ENCODE measurements around the gene CFAP74.

The CFAP74 gene

DNA sequence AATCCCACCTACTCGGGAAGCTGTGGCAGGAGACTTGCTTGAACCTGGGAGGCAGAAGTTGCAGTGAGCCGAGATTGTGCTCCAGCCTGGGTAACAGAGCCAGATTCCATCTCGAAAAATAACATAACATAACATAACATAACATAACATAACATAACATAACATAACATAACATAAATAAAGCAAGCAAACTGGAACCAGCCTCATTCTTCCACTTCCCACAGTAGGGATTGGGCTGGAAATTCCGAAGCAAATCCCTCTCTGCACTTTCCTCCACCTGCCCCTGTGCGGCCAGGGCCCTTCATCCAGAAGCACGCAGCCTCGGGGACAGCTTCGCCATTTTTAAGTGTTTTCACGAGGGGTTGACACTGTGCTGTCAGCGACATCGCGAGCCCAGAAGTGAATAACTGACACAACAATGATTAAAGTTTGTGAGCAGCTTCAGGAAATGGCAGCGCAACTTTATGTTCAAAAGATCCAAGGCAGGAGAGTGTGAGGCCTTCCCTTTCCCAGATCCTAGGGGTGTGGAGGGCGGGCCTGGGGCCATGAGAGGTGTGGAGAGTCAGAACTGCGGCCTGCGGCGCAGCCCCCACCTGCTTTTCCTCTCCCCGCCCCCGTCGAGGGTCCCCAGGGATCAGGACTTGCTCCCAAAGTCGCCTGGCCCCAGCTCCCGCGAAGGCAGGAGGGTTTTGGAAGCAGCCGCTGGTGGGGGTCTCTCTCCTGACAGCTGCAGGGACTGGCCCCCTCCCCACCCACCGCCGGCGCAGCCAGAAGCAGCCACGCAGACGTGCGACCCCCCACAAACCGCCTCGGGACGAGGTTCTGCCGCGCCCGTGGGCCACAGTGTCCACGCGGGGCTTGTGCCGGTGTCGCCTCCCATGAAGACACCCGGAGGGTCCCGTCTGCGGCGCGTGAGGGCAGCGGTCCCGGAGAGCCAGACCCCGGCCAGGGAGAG is 14.9 kb upstream of the CFAP74 start:
- DNase-seq: no peak

GRCh38 chr1:2016123-2016522 is 12.5 kb upstream of the CFAP74 start:
- no peak for DNase-seq

- no peak for DNase-seq
Observed at GRCh38 chr1:2014741-2015735, 11.5 kb upstream of the CFAP74 start.

DNA sequence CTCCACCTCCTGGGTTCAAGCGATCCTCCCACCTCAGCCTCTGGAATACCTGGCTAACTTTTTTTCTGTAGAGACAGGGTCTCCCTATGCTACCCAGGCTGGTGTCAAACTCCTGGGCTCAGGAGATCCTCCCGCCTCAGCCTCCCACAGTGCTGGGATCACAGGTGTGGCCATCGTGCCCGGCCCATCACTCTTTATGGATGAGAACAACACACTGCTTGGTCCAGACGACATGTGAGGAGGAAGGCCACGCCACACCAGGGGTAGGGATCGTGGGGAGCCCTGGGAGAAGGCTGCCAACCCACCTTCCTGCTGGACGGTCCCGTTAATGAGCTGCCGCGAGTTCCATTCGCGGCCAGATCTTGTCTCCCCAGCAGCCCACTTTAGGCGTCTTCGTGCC is 10.6 kb upstream of the CFAP74 start:
- no peak for DNase-seq

DNA sequence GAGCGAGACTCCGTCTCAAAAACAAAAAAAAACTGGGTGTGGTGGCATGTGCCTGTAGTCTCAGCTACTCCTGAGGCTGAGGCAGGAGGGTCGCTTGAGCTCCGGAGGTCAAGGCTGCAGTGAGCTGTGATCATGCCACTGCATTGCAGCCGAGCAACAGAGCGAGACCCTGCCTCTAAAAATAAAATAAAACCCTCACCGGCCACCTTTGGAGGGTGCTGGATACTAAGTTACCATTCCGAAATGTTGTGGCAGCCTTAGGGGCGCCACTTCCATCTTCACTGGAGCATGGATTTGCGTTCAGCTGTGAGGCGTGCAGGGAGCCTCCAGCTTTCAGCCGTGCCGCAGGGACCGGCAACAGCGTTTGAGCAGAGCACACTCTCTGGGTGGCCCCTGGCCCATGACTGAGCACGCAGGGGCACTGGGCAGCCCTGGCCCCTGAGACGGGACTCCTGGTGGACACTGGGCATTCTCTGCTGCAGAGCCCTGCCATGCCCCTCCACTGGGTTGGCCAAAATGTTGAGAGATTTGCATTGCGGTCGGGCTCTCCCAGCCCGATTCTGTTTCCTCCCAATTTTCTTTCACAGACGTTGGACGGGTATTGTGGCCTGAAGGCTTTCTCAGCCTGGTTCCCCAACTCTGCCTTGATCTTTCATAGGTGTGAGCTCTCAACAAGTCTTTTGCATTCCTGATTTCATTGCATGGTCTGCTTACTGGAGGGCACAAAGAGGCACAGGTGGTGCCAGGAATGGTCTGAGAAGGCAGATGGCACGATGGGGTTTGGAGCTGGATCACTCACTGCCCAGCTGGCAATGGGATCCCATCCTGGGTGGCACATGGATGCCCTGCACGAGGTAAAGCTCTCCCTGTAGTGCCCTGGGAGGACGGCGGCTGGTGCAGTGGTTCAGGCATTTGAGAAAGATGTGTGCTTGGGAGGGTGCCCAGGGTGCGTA is 5.8 kb upstream of the CFAP74 start:
- no peak for DNase-seq

GRCh38 chr1:2004856-2005255 is 1.3 kb upstream of the CFAP74 start:
- no peak for DNase-seq

GRCh38 chr1:2001773-2002411 is 1.7 kb downstream of the CFAP74 start:
- DNase-seq: no peak

- DNase-seq: no peak
Observed at GRCh38 chr1:2000850-2001249, 2.7 kb downstream of the CFAP74 start.

DNA sequence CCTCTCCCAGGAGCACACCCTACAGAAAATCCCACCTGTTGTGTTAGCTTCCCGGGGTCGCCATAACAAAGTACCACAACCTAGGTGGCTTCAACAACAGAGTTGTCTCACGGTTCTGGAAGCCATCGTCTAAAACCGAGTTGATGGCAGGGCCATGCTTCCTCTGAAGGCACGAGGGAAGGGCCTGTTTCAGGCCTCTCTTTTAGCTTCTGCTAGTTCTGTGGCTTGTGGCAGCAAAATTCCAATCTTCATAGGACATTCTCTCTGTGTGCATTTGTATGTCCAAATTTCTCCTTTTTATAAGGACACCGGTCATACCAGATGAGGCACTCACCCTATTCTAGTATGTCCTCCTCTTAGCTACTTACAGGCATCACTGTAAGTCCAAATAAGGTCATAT is 3.2 kb downstream of the CFAP74 start:
- DNase-seq: no peak

GRCh38 chr1:1997576-1997975 is 6.0 kb downstream of the CFAP74 start:
- DNase-seq: no peak

GRCh38 chr1:1996207-1996651 is 7.4 kb downstream of the CFAP74 start:
- no peak for DNase-seq

DNA sequence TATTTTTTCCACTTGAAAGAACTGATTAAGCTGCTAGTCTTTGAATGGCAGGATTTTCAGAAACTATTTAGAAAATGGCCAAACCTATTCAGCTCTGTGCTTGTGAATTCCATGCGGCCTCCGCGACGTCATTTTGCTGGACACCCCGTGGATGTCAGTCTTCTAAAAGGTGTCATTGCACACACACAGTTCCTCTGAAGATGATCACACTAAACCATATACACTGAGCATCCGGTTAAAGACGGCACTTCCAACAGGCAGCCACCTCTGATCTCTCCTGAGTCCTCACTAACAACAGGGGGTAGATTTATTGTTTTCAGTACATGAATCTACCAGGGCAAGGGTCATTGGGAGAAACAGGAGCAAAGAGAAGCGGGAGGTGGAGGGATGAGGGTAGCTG is 9.1 kb downstream of the CFAP74 start:
- no peak for DNase-seq

DNA sequence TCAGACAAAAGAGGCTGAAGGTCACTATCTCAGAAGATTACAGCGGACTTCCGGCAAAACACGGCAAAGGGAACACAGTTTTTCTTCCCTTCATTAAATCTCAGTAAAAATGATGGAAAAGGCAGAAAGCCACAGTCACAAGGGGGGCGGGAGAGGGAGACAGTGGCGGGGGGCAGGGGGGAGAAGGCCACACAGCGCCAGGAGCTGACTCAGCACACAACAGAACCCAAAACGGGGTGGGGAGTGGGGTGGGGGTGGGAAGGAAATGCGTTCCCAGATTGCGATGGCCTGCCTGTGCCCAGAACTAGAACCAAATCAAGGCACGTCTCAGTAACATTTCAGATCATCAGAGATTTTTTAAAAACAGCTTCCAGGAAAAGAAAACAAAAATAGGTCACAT is 13.4 kb downstream of the CFAP74 start:
- DNase-seq: no peak

- no peak for DNase-seq
Observed at GRCh38 chr1:1989789-1990188, 13.8 kb downstream of the CFAP74 start.

GRCh38 chr1:1989102-1989542 is 14.5 kb downstream of the CFAP74 start:
- DNase-seq: no peak

GRCh38 chr1:1988061-1988945 is 15.3 kb downstream of the CFAP74 start:
- DNase-seq: no peak

DNA sequence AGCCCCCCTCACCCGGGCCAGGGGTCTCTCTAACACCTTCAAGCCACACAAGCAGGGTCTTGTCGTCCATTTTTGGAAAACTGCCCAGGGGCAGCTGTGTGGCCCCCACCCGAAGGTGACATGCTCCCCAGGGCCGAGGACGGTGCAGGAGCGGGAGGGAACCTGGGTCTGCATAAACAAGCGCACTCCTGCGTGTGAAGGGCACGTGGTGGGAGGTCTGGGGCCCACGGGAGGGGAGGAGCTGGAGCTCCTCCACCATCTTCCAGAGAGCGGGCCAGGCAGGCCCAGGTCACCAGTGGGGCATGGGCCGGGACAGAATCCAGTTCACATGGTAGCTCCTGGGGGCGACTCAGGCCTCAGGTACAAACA is 16.5 kb downstream of the CFAP74 start:
- DNase-seq: no peak

- DNase-seq: no peak
Observed at GRCh38 chr1:1986451-1987141, 17.0 kb downstream of the CFAP74 start.

DNA sequence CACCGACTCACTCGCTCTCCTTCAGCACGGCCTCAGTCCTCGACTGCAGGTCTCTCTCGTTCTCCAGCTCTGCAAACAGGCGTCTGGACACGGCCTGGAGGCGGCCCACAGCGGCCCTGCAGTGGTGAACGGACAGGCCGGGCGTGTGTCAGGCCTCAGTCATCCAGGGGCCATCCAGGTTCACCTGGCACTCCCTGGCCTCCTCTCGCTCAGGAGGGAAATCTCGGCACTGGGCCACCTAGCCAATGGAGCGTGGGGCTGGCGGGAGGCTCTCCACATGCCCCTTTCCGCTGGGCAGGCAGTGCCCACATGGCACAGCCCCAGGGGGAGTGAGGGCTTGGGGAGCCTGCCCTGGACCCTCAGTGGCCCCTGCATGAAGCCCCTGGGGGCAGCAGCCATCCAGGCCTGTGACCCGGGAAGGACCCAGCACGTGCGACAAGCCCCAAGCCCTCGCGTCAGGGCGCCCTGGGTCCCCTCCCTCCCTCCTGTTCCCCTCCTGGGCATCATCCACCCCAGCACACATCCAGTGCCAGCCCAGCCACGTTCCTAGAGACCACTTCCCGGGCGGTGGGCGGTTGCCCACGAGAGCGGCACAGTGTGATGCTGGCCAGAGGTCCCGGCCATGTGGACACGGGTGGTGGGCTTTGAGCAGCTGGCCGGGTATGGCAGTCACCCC is 18.1 kb downstream of the CFAP74 start:
- DNase-seq: no peak
